HG03097 (cell line): Measurements from ENCODE around the gene FAM89B.

Experiments
- ATAC-seq: cut with Tn5 transposase; IDR thresholded peaks from one replicate; pipeline ENCODE4 v1.9.1; 2021; ENCODE audit not compliant: unreplicated experiment, low FRiP score

FAM89B gene

GRCh38 chr11:65573391-65574079, 1.2 kb downstream of the FAM89B start:
- no peak for ATAC-seq

DNA sequence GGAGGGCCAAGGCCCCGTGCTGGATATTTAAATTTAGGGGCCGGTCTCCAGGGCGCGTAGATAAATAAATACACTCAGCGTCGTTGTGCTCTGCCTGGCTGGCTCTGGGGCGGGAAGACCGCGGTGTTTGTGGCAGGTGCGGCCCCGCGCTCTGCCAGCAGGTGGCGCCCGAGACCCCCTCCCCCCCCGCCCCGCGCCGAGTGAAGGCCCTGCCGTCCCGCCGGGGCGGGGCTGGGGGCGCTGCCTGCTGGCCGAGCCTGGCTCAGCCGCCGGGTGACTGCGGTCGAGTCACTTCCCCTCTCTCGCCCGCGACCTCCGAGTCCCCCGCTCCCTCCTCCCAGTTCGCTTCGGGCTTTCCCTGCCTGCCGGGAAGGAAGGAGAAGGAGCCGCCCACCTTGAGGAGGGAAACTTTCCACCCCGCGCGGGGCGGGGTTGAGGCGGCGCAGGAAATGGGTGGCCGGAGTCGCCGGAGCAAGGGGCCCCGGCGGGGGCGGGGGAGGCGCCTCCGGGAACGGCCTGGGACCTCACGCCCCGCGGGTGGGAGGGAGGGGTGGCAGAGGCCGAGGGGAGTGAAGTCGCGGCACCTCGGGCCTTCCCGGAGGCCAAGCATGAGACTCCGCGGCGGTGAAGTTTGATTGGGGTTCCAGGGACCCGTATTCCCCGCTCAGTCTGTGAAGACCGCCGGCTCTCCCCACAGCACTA, 1.9 kb downstream of the FAM89B start:
- peak; percentile 42 for ATAC-seq

DNA sequence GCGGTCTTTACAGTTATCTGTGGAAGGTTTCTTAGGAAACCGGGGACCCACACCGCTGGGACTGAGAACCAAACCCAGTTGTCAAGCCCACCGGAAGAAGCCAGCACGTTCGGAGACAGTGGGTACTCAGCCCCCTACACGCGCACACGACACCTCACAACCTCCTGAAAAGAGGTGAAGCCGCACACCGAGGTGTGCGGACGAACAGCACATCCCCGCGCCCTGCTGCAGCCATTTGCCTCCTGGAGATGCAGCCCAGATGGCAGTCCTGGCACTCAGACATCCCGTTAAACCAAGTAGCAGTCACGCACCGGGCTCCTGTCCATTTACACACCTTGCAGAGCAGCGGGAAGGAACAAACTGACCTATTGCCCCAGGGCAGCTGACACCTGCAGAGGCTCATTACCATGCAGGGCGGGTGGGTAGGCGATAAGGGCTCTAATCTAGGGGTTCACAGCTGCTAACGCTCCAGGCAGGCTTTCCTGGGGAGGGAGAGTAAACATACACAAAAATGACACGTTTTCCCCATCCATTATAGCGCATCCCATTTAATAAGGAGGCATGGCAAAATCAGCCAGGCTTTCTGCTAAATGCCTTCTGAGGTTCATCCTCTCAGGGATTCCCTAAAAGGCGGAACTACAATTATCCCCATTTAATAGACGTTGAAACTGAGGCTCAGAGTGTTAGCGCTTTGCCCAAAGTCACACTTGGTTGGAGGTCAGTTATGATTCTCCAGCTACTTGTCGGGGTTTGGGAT, 2.7 kb downstream of the FAM89B start:
- no peak for ATAC-seq

DNA sequence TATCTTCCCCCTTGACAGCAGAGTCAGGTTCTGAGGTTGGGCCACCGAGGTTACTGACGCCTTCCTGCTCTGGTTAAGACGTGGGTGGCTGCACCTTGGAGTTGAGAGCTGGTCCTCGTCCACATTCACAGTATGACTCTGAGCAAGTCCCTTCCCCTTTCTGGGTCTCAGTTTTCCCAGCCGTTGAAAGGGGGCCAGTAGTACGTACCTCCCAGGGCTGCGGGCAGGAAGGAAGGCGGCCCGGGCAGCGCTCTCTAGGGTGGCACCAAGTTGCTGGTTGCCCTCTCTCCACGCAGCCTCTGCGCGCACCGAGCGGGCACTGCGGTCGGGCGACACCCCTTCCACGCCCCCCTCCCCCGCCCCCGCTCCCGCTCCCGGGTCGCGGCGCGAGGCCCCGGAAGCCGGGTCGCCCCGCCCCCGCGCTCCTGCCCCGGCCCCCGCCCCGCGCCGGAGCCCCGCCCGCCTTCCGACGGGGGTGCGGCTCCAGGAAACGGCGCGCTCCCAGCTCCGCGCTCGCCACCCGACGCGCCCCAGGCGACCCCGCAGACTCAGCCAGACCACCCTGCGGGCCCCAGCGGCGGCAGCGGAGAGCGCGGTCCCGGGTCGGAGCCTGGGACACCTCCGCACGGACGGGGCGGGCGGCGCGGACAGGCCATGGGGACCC, 3.4 kb downstream of the FAM89B start, which contains the start of gene EHBP1L1:
EHBP1L1 (plus strand) TSS at position 486 of the 664 bp plus-strand sequence. CDS start 250 bp downstream, outside the sequence.
- no peak for ATAC-seq

DNA sequence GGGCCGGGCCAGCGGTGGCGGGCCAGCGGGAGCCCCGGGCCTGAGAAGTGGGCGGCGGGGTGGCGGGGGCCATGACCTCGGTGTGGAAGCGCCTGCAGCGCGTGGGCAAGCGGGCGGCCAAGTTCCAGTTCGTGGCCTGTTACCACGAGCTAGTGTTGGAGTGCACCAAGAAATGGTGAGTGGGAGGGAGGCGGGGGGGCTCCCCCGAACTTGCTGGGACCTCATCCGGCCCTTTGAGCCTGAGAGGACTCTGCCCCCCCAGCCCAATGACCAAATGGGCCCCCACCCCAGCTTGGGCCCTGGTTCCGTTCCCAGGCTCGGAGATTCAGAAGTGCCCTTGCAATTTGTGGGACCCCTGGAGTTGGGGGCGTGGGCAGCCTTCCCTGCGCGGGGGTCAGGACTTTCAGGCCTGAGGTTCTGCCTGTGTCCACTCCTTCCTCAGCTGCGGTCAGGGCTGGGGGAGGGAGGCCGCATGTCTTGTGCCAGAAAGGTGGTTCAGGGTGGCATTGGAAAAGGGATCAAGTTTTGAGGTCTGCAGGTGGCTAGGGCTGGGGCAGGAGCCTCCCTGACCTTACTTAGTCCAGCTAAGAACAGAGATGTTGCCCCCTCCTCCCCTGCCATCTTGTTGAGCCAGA, 4.0 kb downstream of the FAM89B start:
- no peak for ATAC-seq

- ATAC-seq: no peak
Observed at GRCh38 chr11:65576867-65577755, 4.8 kb downstream of the FAM89B start.

DNA sequence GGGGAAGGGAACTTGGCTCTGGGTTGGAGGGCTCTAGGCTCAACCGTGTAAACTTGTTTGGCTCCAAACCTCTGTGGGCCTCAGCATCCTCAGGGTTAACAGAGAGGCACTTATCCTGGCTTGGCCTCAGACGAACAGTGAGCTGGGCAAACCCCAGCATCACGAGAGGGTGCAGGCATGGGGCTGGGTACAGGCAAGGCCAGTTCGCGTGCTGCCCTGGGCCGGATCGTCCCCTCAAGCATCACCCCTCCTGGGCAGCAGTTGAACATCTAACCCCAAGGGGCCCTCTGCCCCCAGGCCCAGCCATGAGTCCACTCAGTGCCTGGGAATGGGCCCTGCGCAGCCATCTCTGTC, 5.4 kb downstream of the FAM89B start:
- no peak for ATAC-seq

- ATAC-seq: no peak
Observed at GRCh38 chr11:65578134-65578533, 5.8 kb downstream of the FAM89B start.

GRCh38 chr11:65578667-65579066, 6.3 kb downstream of the FAM89B start:
- ATAC-seq: no peak

- no peak for ATAC-seq
Observed at GRCh38 chr11:65579291-65579690, 7.0 kb downstream of the FAM89B start.

- no peak for ATAC-seq
Observed at GRCh38 chr11:65580031-65580692, 7.8 kb downstream of the FAM89B start.

DNA sequence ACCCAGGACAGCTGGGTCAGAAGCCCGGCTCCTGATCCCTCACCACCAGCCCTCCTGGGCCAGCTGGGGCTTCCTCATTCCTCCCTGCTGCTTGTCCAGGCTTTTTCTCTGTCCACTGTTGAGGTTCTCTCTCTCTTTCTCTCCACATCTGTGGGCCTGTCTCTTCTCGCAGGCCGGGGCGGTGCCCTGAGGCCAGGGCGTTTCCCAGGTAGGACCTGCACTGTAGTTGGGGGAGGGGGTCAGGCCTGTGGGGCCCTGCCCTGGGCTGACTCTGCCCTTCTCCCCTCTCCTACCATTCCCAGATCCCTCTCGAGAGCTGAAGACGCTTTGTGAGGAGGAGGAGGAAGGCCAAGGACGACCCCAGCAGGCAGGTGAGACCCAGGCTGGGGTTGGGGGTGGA, 8.4 kb downstream of the FAM89B start:
- ATAC-seq: no peak

- ATAC-seq: no peak
Observed at GRCh38 chr11:65581928-65582327, 9.6 kb downstream of the FAM89B start.

DNA sequence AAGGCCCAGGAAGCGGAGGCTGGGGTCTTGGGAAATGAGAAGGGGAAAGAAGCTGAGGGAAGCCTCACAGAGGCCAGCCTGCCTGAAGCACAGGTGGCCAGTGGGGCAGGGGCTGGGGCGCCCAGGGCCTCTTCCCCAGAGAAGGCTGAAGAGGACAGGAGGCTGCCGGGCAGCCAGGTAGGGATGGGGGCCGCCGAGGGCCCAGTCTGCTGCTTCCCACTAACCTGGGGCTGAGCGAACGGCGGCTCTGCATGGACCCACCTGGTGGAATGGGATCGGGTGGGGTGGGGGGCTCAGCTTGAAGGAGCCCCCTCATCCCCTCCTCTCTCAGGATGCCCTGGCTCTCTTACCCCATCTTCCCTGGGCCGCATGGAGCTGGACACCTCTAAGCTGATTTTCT, 11.3 kb downstream of the FAM89B start:
- ATAC-seq: no peak

GRCh38 chr11:65584106-65584505, 11.8 kb downstream of the FAM89B start:
- ATAC-seq: no peak

DNA sequence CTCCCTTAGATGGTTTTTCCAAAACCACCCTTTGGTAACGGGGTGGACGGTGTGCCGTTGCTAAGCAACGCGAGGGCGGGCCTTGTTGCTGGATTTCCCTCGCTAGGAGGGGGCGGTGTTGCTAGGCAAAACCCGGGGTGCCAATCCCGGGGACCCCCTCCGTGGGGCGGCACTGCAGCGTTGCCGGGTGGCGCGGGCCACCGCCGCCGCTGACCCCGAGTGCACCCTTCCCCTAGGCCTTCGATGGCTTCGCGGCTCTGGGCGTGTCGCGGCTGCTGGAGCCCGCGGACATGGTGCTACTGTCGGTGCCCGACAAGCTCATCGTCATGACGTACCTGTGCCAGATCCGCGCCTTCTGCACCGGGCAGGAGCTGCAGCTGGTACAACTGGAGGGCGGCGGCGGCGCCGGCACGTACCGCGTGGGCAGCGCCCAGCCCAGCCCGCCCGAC, 12.4 kb downstream of the FAM89B start:
- ATAC-seq: no peak

- ATAC-seq: no peak
Observed at GRCh38 chr11:65585396-65586246, 13.3 kb downstream of the FAM89B start.

- ATAC-seq: no peak
Observed at GRCh38 chr11:65586247-65586630, 13.9 kb downstream of the FAM89B start.
